HK-2 (cell line): Measurements from ENCODE around the gene SBNO1.
"Not testable (repeated sequence)": the region's sequence is repeated elsewhere in the genome, so short reads cannot be mapped to it uniquely, and the experiment has no call there.

Experiments
- DNase-seq: peaks from one replicate; pipeline ENCODE4 v3.0.0-alpha.2; 2018; ENCODE audit not compliant: unreplicated experiment

The SBNO1 gene

GRCh38 chr12:123388951-123389559 is 24.4 kb upstream of the SBNO1 start:
- no peak for DNase-seq

- peak; percentile 79 for DNase-seq
Measured at GRCh38 chr12:123388177-123388950, 23.7 kb upstream of the SBNO1 start.

- DNase-seq = no peak
Measured at GRCh38 chr12:123387508-123388176, 23.0 kb upstream of the SBNO1 start.

- DNase-seq = not testable (repeated sequence)
Measured at GRCh38 chr12:123385536-123385935, 20.9 kb upstream of the SBNO1 start.

GRCh38 chr12:123384994-123385376 is 20.3 kb upstream of the SBNO1 start:
- no peak for DNase-seq

- DNase-seq = peak; percentile 44
Measured at GRCh38 chr12:123384318-123384993, 19.8 kb upstream of the SBNO1 start.

- DNase-seq = no peak
Measured at GRCh38 chr12:123382684-123383083, 18.0 kb upstream of the SBNO1 start.

- no peak for DNase-seq
Measured at GRCh38 chr12:123379391-123379790, 14.7 kb upstream of the SBNO1 start.

- DNase-seq = not testable (repeated sequence)
Measured at GRCh38 chr12:123372415-123372814, 7.8 kb upstream of the SBNO1 start.

GRCh38 chr12:123371667-123372368 is 7.2 kb upstream of the SBNO1 start:
- DNase-seq = peak; percentile 29

GRCh38 chr12:123369229-123369628 is 4.6 kb upstream of the SBNO1 start:
- no peak for DNase-seq

GRCh38 chr12:123368431-123368830 is 3.8 kb upstream of the SBNO1 start:
- DNase-seq = not testable (repeated sequence)

- DNase-seq = no peak
Measured at GRCh38 chr12:123367511-123367910, 2.9 kb upstream of the SBNO1 start.

- DNase-seq = peak; percentile 99
Measured at GRCh38 chr12:123365025-123365917, 624 bp upstream of the SBNO1 start.

GRCh38 chr12:123363740-123364531 is 711 bp downstream of the SBNO1 start:
- peak; percentile 42 for DNase-seq

- no peak for DNase-seq
Measured at GRCh38 chr12:123363390-123363739, 1.3 kb downstream of the SBNO1 start.

GRCh38 chr12:123358035-123358434 is 6.6 kb downstream of the SBNO1 start:
- DNase-seq = no peak

- DNase-seq = no peak
Measured at GRCh38 chr12:123356159-123356670, 8.4 kb downstream of the SBNO1 start.

- DNase-seq = no peak
Measured at GRCh38 chr12:123354600-123354999, 10.0 kb downstream of the SBNO1 start.

- no peak for DNase-seq
Measured at GRCh38 chr12:123351349-123351748, 13.3 kb downstream of the SBNO1 start.
